Transverse colon (tissue), 4 donors: Measurements from ENCODE around the gene WWOX. TPM values are rescaled to one million over a fixed set of nuclear protein-coding genes. Genes with fewer than 3 reads are reported as not detected.

ENCODE experiments used
- DNase-seq: peaks from one replicate; pipeline ENCODE4 v3.0.0-alpha.2; 2019
- H3K27ac ChIP-seq, 4 donors: fragments of 200-600 bp; sonication (generic); 2 replicates each; pipeline ENCODE4 v1.5.1; 2016 to 2018; ENCODE audit warnings: inconsistent platforms in 4 of 4
- H3K27me3 ChIP-seq: fragments of 200-600 bp; sonication (generic); 2 replicates; pipeline ENCODE4 v1.5.1; 2017; ENCODE audit warnings: inconsistent platforms
- H3K36me3 ChIP-seq, 4 donors: fragments of 200-600 bp; sonication (generic); 2 replicates each; pipeline ENCODE4 v1.5.1; 2017 to 2019; ENCODE audit warnings: inconsistent platforms in 4 of 4
- H3K4me1 ChIP-seq, 4 donors: fragments of 200-600 bp; sonication (generic); 2 replicates each; pipeline ENCODE4 v1.5.1; 2017 to 2020; ENCODE audit warnings: inconsistent platforms in 4 of 4
- H3K4me3 ChIP-seq, 4 donors: fragments of 200-600 bp; sonication (generic); 1 replicate in 1 of 4; 2 replicates in 3 of 4; pipeline versions ENCODE4 v1.5.1 to v1.6.1; 2017 to 2019; ENCODE audit warnings: inconsistent platforms in 4 of 4
- H3K9me3 ChIP-seq, 2 donors: fragments of 200-600 bp; sonication (generic); 2 replicates each; pipeline ENCODE4 v1.5.1; 2017 to 2019; ENCODE audit warnings: inconsistent platforms in 2 of 2
- EP300 ChIP-seq: sonication (generic); formaldehyde crosslinking; IDR thresholded peaks from one replicate; pipeline ENCODE4 v1.6.1; 2017; ENCODE audit warnings: antibody characterized with exemption, low read depth
- POLR2A ChIP-seq: fragments of 450-650 bp; IDR thresholded peaks from one replicate; pipeline ENCODE4 v1.6.1; 2016; ENCODE audit warnings: antibody characterized with exemption, mild to moderate bottlenecking, moderate library complexity
- POLR2AphosphoS5 ChIP-seq, 3 donors: sonication (generic); formaldehyde crosslinking; IDR thresholded peaks; one replicate each; pipeline ENCODE4 v1.6.1; 2016; ENCODE audit warnings: antibody characterized with exemption in 3 of 3
- WGBS, 2 donors: methylation state at CpG; one replicate each; pipeline ENCODE4 v1.1.5; 2018; ENCODE audit warnings: low coverage in 1 of 2; 5-methylcytosine and 5-hydroxymethylcytosine counted together
- in situ Hi-C, 4 donors: fragments of 200-750 bp; cut with MboI; loops; one replicate each; pipeline versions ENCODE4 v1.15.0 to v1.15.1; 2017; ENCODE audit warnings: low sequenced_read_pairs in 3 of 4, low pct_ligation_motif_present in 1 of 4, low pct_unique_long_range_greater_than_20kb in 1 of 4
- intact Hi-C: fragments of 100-400 bp; cut with DNase I; formaldehyde crosslinking; loops from one replicate; pipeline ENCODE4 v1.15.1; 2023; ENCODE audit warnings: low total_unique reads
- total RNA-seq, 4 donors: library from RNA; depleted of rRNA; stranded (reverse); fragments of >200 nt; gene quantifications; one replicate each; pipeline ENCODE4 v1.1.0, GENCODE V29; 2016
- TF ChIP-seq, protein P1 (sequence below), 5 experiments: fragments of 200-600 bp in 3 of 5; fragments of 450-650 bp in 2 of 5; sonication (generic) in 3 of 5; IDR thresholded peaks; 1 replicate in 2 of 5; 2 replicates in 3 of 5; pipeline ENCODE4 v1.5.1; 2016 to 2017; ENCODE audit warnings: antibody characterized with exemption in 5 of 5, inconsistent platforms in 3 of 5, mild to moderate bottlenecking in 2 of 5, moderate library complexity in 1 of 5

Gene WWOX
- total RNA-seq, 4 donors from 2014 or later: 11.2 to 53.8 (median 24.8) TPM

DNA sequence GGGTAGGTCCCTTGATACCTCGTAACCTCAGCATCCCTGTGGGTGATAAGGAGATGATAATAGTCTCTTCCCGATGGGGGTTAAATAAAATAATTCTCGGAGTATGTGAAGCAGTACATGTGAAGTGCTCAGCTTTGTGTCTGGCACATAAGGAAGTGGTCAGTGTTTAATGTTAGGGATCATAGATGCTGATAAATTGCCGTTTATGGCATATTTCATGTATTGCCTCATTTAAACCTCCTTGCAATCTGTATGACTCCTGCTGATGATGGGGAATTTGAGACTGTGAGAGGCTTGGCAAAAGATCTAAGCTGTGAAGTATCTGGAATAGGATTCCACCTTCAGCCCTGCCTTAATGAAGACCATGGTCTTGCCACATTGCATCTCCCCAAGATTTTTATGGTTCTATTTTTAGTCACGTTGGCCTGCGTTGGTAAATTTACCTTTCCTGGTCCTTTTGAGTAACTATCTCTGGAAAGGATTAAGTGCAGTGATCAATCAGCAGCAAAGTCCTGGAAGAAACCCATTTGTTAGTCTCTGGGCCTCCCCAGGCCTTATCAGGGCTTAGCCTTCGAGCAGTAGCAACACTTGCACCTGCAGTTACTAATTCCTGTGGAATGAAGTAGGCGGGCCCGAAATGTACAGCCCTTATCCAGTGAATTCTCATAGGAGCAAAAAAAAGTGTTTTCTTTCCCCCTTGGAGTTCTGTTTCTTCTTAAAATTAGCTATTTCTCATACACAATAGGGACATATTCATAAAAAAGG lies 144.9 kb downstream of the WWOX start:
- intact Hi-C loops (no loop called here), in situ Hi-C loops (no loop called here)
- Histone ChIP-seq H3K27ac (no peak overlapping the region), H3K36me3 (no peaks in the 10 kb centered on the region), H3K4me1 (peaks cover 0 to 6% (median 0%) of the 10 kb centered on the region in 4 donors), H3K9me3 (no peaks in the 10 kb centered on the region), H3K4me3 (no peak overlapping the region), H3K27me3 (no peaks in the 10 kb centered on the region)
- DNase-seq: no peak
- TF ChIP-seq, protein P1, sequence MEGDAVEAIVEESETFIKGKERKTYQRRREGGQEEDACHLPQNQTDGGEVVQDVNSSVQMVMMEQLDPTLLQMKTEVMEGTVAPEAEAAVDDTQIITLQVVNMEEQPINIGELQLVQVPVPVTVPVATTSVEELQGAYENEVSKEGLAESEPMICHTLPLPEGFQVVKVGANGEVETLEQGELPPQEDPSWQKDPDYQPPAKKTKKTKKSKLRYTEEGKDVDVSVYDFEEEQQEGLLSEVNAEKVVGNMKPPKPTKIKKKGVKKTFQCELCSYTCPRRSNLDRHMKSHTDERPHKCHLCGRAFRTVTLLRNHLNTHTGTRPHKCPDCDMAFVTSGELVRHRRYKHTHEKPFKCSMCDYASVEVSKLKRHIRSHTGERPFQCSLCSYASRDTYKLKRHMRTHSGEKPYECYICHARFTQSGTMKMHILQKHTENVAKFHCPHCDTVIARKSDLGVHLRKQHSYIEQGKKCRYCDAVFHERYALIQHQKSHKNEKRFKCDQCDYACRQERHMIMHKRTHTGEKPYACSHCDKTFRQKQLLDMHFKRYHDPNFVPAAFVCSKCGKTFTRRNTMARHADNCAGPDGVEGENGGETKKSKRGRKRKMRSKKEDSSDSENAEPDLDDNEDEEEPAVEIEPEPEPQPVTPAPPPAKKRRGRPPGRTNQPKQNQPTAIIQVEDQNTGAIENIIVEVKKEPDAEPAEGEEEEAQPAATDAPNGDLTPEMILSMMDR (IDR thresholded peaks at IDR 0.05): no peak
- TF ChIP-seq POLR2A (no peak), EP300 (no peak), POLR2AphosphoS5 (IDR thresholded peaks at IDR 0.05) (no peak)
- 78 to 82% methylated on average over 6 to 9 of the region's 9 CpGs for WGBS, 2 donors

GRCh38 chr16:78246559-78246958 lies 147.1 kb downstream of the WWOX start:
- no peak overlapping the region for H3K4me3 ChIP-seq
- in situ Hi-C loops (no loop called here), intact Hi-C loops (no loop called here)
- H3K36me3 ChIP-seq: no peaks in the 10 kb centered on the region
- 65 to 81% methylated on average over 7 to 9 of the region's 9 CpGs for WGBS, 2 donors
- TF ChIP-seq, protein P1 (IDR thresholded peaks at IDR 0.05): no peak
- TF ChIP-seq EP300 (no peak), POLR2AphosphoS5 (IDR thresholded peaks at IDR 0.05) (no peak), POLR2A (no peak)
- H3K9me3 ChIP-seq: no peaks in the 10 kb centered on the region
- no peaks in the 10 kb centered on the region for H3K27me3 ChIP-seq
- H3K4me1 ChIP-seq: peaks cover 0 to 6% (median 0%) of the 10 kb centered on the region in 4 donors
- no peak overlapping the region for H3K27ac ChIP-seq
- no peak for DNase-seq

GRCh38 chr16:78249056-78249455 lies 149.6 kb downstream of the WWOX start:
- in situ Hi-C loops: no loop called here
- H3K36me3 ChIP-seq: no peaks in the 10 kb centered on the region
- no peaks in the 10 kb centered on the region for H3K9me3 ChIP-seq
- H3K4me3 ChIP-seq: no peak overlapping the region
- peak; percentile 56 for DNase-seq
- TF ChIP-seq, protein P1 (IDR thresholded peaks at IDR 0.05): peak in 4 of 5 experiments; percentile 19 to 36 (median 26)
- no peak for TF ChIP-seq POLR2A
- H3K27ac ChIP-seq: no peak overlapping the region
- no peaks in the 10 kb centered on the region for H3K4me1 ChIP-seq
- intact Hi-C loops: no loop called here
- no peaks in the 10 kb centered on the region for H3K27me3 ChIP-seq
- WGBS, 2 donors: 45 to 100% methylated on average over 1 to 13 of the region's 13 CpGs

DNA sequence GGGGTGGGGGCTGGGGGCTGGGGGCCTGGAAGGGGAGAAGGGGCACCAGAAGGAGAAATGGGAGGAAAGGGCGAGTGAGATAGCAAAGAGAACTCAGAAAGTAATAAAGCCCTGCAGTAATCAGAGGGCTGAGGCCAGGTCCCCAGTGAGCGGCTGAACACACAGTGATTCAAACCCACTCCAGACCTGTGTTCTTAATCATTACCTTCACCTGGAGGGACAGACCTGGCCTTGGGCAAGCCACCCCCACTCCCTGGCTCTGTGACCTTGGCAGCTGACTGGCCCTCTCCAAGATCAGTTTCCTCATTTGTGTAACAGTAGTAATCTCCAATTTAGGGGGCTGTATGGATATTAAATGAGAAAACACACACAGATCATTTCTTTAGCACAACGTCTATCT lies 150.4 kb downstream of the WWOX start:
- intact Hi-C loops: no loop called here
- WGBS, 2 donors: 86 to 92% methylated on average over 2 to 3 of the region's 3 CpGs
- no peak for TF ChIP-seq POLR2A
- TF ChIP-seq, protein P1 (IDR thresholded peaks at IDR 0.05): no peak
- no peak for TF ChIP-seq POLR2AphosphoS5 (IDR thresholded peaks at IDR 0.05)
- no peak for TF ChIP-seq EP300
- Histone ChIP-seq H3K4me3 (no peak overlapping the region), H3K4me1 (no peaks in the 10 kb centered on the region), H3K27ac (no peak overlapping the region), H3K36me3 (no peaks in the 10 kb centered on the region), H3K27me3 (no peaks in the 10 kb centered on the region), H3K9me3 (no peaks in the 10 kb centered on the region)
- in situ Hi-C loops: no loop called here
- DNase-seq: no peak
